ENCODE results near the gene PSMB7.

The PSMB7 gene

DNA sequence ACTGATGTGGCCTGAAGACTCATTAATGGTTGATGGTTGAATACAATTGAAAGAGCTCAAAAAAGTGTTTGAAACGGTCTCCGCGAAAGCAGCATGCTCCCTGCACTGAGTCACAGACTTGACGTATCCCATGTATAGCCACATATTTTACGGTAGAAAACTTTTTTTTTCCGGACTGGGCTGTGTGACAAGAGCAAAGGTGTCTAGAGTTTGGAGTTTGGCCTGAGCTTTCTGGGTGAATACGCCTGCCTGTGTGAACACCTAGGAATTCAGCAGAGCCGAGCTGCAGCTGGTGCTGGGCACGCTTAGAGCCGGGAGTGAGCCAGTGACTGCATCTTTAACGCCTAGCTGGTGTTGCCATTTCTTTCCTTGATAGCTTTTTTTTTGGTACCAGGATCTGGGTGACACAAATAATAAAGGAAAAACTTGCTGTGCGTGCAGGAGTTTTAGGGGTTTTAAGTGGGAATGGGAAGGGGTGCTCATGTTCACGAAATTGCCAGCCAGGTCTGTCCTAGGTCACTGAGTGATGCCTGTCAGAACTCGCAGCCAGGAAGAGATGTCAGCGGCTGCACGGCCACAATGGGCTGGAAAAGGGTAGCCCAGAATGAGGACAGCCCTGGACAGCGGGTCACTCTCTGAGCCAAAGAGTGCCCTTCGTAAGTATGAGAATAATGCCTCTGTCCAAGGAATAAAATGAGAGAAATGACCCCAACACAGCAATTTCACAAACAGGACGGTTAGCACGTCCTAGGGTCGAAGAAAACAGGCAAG lies 51.7 kb downstream of the PSMB7 start:
- H3K27ac ChIP-seq, result no peak overlapping the region
- no peak for TF ChIP-seq ZFX (IDR thresholded peaks at IDR 0.05)
- TF ChIP-seq, protein P1, sequence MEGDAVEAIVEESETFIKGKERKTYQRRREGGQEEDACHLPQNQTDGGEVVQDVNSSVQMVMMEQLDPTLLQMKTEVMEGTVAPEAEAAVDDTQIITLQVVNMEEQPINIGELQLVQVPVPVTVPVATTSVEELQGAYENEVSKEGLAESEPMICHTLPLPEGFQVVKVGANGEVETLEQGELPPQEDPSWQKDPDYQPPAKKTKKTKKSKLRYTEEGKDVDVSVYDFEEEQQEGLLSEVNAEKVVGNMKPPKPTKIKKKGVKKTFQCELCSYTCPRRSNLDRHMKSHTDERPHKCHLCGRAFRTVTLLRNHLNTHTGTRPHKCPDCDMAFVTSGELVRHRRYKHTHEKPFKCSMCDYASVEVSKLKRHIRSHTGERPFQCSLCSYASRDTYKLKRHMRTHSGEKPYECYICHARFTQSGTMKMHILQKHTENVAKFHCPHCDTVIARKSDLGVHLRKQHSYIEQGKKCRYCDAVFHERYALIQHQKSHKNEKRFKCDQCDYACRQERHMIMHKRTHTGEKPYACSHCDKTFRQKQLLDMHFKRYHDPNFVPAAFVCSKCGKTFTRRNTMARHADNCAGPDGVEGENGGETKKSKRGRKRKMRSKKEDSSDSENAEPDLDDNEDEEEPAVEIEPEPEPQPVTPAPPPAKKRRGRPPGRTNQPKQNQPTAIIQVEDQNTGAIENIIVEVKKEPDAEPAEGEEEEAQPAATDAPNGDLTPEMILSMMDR (conservative IDR thresholded peaks at IDR 0.05), result no peak

DNA sequence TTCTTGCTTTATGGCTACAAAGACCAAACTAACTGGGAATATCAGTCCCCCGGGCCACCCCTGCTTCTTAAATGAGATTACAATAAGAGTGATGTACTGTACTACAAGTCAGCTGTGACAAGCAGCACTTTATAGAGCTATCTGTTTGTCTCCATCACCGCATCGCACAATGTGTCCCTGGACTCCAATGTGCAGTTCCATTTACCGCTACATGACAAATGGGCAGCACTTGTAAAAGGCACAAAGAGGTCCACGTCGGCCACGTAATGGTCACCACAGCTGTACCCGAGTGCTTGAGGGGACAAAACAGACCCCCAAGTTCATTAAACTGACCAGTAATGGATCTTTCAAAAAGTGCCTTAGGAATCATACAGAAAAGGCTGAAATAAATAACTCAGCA lies 54.1 kb downstream of the PSMB7 start:
- no peak for TF ChIP-seq ZFX (IDR thresholded peaks at IDR 0.05)
- TF ChIP-seq, protein P1 (conservative IDR thresholded peaks at IDR 0.05), result no peak
- no peak overlapping the region for H3K27ac ChIP-seq

DNA sequence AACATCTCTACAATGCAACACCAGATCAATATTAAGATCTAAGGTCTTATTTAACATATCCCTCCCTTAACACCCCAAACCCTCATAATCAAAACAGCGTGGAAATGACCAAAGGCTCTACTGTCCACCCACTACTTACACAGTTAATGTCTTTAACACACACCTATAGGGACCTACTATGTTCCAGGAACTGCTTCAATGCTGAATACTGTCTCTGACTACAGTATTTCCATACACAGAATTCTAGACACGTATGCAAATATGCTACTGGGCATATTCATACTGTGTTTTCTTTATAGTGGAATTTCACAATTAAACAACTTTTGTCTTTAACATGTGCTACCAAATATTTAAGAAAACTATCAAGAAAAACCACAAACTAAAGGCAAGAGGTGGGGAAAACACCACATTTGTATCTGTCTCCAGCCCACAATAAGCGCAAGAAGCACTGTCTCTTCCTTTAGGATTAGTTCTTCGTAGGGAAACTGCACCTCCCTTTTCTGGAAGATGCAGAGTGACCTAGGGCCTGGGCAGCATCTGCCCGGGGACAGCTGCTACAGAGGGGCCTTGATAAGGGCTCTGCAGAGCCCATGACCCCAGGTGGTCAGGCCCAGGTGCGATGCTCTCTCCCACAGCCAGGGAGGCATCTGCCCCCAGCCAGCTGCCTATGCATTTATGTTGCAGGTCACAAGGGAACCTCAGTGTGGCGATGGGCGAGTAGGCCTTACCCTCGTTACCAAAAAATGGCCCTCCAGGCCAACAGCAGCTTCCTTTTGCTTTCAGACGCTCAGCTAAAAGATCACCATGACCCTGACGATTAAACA lies 55.2 kb downstream of the PSMB7 start:
- TF ChIP-seq ZFX (IDR thresholded peaks at IDR 0.05), result no peak
- TF ChIP-seq, protein P1 (conservative IDR thresholded peaks at IDR 0.05), result no peak
- H3K27ac ChIP-seq, result no peak overlapping the region

DNA sequence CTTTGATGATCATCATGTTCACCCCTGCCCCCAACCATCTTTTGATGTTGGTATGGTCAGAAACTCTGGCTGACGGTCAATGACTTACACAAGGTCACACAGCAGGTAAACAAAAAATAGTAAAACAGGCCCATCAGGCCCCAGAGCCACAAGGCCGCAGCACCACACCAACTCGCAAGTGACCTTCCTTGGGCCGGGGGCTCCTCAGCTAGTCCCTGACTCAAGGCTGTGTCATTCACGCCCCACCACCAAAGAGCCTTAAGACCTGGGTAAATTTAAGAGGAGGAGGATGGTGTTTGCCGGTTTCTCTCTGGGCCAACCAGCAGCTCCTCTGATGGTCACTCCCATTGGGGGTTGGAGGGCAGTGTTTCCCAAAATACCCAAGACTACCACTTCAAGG lies 55.8 kb downstream of the PSMB7 start:
- no peak overlapping the region for H3K27ac ChIP-seq
- TF ChIP-seq, protein P1 (conservative IDR thresholded peaks at IDR 0.05), result no peak
- no peak for TF ChIP-seq ZFX (IDR thresholded peaks at IDR 0.05)

DNA sequence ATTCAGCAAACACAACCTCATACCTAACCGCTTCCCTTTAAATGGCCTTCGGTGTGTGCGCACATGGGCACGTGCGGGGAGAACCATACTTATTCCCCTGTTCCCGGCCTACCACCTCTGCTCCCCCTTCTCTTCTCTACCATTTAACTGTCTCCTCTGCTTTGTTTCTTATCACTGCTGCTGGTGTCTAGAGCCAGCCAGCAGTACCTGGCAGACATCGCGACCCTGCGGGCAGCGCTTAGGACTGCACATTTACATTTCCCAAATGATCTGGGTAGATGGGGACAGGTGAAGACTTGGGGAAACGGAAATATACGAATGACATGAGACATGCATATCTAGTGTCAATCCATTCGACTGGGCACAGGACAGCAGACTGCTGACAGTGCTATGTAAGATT lies 56.6 kb downstream of the PSMB7 start:
- TF ChIP-seq, protein P1 (conservative IDR thresholded peaks at IDR 0.05), result no peak
- TF ChIP-seq ZFX (IDR thresholded peaks at IDR 0.05), result no peak
- peak overlapping the region; percentile 85 for H3K27ac ChIP-seq

DNA sequence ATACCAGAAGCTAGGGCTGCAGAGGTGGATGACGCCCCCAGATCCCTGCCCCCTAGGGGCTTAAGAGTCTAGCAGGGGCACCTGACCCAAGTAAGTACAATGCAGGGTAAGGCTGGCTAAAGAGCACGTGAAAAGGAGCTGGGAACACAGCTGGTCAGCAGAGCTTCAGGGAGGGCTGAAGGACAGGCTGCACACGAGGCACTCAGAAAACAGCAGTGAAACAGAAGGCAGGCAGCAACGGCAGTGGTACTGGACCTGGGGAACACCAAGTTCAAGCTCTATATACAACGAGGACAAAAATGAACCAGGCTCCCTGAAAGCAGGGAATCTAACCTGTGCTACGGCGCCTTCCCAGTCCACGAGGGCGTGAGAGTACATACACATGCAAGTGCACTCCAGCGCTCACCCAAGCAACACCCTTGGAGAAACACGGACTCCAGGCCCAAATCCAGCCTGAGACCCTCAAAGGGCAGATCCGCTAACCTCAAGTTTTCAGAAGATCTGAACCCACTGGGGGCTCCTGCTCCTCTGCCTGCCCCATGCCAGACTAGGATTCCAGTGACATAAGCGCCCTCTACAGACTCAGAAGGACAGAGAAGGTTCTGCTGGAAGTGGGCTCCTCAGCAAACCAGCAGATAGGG lies 57.4 kb downstream of the PSMB7 start:
- H3K27ac ChIP-seq, result peak overlapping the region; percentile 85
- TF ChIP-seq, protein P1 (conservative IDR thresholded peaks at IDR 0.05), result no peak
- TF ChIP-seq ZFX (IDR thresholded peaks at IDR 0.05), result no peak
